ENCODE measurements around the gene RGL4.

DNA sequence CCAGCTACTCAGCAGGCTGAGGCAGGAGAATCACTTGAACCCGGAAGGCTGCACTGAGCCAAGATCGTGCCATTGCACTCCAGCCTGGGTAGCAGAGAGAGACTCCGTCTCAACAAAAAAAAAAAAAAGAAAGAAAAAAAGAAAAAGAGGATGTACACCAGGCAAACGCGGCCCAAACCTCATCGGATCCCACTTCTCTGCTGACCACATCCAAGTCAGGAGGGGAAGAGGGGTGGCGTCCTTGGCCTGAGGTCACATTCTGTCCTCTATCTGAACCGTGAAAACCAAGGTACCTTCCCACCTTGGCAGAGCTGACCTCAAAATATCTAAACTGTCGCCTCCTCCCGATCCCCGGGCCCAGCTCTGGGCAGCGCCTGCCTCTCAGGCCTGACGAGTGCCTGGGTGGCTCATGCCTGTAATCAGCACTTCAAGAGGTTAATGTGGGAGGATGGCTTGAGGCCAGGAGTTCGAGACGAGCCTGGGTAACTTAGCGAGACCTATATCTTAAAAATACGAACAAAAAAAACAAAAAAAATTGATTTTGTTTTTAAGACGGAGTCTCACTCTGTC is 25.1 kb downstream of the RGL4 start:
- TF ChIP-seq, protein P1, sequence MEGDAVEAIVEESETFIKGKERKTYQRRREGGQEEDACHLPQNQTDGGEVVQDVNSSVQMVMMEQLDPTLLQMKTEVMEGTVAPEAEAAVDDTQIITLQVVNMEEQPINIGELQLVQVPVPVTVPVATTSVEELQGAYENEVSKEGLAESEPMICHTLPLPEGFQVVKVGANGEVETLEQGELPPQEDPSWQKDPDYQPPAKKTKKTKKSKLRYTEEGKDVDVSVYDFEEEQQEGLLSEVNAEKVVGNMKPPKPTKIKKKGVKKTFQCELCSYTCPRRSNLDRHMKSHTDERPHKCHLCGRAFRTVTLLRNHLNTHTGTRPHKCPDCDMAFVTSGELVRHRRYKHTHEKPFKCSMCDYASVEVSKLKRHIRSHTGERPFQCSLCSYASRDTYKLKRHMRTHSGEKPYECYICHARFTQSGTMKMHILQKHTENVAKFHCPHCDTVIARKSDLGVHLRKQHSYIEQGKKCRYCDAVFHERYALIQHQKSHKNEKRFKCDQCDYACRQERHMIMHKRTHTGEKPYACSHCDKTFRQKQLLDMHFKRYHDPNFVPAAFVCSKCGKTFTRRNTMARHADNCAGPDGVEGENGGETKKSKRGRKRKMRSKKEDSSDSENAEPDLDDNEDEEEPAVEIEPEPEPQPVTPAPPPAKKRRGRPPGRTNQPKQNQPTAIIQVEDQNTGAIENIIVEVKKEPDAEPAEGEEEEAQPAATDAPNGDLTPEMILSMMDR (IDR thresholded peaks at IDR 0.05), result no peak
- TF ChIP-seq POLR2A (IDR thresholded peaks at IDR 0.05), result no peak
